ENCODE measurements around the gene CRACDL.

Gene CRACDL

DNA sequence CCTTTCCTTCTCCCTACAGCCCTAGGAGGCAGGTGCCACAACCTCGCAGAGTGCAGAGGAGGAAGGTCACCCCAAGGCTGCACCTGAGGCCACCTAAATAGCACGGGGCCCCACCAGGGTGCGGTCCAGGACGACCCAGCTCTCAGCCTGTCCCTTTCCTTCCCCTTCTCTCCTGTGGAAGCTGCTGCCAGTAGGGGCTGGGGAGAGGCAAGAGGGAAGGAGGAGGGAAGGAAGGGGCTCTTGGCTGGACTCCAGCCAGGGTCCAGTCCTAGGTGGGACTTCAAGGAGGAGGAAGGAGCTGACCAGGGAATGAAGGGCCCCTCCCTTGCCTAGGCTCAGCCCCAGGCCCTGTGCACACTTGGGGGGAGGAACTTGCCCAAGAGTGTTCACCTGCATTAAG is 11.1 kb downstream of the CRACDL start:
- DNase-seq = no peak

DNA sequence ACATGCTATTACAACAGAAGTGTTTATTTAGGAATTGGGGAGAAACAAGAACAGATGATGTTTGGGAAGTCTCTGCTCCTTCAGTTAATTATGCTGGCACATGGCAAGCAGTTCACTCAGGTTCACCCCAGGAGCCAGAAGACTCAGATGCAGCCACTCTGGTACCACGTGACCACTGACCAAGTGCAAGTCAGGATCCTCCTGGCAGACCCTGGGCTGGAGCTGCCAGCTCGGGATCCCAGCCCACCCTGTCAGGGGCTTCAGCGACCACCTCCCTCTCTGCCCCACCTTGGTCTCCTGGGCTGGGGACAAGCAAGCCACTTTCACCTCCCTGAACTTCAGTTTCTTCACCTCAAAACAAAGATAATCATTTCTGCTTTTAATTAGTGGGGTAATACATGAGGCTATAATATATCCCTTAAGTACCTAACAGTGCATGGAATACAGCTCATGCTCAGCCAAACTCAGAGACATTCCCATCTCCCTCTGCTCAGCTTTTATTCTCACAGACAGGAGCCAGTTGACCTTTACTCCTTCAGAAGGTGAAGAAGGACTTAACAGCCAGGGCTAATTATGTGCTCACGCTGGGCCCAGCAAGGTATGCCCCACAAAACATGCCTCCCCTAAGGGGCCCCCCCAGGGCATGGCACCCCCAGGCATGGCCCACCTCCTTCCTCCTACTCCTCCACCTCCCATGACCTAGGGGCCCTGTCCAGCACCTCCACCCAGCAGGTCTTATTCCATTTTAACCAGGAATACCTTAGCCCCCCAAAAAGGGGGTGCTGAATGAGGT is 11.8 kb downstream of the CRACDL start:
- DNase-seq = no peak

DNA sequence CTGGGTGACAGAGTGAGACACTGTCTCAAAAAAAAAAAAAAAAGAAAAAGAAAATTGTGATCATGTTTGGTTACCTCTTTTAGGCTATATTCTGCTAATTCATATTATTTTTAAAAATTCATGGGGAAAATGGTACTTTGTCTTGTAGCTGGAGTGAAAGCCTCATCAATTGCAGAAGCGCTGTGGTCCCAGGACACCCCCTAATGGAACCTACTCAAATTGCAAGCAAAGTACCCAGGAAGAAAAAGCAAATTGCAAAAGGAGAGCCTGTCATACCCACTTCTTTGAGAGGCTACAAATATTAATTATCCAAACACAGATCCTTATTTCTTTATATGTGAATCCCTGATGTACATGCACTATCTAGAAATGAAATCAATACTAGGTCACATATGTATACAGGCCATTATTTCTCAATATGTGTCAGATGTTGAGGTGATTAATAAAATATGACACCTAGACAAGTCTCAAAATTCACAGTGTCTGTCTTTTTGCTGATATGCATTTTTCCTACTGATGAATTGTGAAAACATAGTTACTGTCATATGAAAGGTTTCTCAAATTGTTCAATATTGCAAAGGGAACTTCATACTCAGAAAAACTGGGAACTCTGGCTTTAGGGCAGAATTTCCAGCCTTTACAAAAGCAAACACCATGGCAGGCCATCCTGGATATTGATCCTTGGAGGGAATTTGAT is 12.6 kb downstream of the CRACDL start:
- no peak for DNase-seq

DNA sequence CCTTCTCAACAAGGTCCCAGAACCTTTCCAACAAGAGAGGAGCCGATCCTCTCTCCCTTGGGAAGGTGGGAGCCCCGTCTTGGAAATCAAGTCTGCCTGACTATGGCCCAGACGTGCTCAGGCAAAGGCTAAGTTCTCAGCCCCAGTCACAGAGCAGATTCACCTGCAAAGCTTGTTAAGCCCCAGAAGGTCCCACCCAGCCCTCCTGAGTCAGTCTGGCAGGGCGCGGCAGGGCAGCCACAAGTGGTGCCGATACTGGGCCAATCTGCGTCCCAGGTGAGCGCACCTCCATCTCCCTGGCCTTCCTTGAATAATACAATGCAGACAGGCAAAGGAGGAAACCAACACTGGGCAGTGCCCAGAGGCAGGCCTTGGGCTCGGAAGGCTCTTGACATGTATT is 15.0 kb downstream of the CRACDL start:
- DNase-seq = no peak

DNA sequence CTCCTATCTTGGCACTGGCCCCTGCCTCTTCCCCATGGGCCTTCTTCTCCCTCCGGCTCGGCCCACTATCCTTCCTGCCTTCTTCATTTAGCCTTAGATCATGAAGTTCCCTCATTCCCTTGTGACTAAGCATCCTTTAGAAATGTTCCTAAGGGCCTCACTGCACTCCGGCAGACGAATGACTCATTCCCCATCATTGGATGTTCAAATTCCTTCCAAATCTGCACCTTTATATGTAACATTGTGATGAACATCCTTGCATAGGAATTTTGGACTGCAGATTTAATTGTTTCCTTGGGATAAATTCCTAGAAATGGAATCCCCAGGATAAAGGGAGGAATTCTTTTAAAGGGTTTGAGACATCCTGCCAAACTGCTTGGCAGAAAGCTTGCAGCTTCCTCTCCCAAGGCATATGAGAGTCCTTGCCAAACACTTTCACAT is 19.0 kb downstream of the CRACDL start:
- DNase-seq = no peak

DNA sequence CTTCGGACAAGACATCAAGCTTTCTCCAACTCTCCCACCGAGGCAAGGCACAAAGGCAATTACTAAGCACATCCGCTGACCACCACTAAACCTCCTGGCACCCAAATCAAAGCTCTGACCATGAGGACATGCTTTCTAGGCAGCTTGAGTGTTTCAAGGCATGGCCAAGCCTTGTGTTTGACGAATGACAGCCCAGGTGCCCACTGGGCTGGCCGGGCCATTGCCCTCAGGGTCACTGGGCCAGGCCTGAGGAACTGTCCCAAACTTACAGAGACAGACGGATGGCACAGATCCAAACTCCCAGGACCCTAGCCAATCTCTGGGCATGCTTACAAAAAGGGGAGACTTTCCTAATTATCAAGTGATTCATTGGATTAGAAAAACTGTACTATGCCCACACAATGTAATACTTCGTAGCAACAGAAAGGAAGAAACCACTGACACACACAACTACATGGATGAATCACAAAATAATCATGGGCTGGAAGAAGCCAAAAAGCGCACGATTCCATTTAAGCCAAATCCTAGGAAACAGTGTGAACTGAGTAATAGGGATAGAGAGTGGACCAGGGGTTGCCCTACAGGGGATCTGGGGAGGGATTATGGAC is 20.2 kb downstream of the CRACDL start:
- no peak for DNase-seq

DNA sequence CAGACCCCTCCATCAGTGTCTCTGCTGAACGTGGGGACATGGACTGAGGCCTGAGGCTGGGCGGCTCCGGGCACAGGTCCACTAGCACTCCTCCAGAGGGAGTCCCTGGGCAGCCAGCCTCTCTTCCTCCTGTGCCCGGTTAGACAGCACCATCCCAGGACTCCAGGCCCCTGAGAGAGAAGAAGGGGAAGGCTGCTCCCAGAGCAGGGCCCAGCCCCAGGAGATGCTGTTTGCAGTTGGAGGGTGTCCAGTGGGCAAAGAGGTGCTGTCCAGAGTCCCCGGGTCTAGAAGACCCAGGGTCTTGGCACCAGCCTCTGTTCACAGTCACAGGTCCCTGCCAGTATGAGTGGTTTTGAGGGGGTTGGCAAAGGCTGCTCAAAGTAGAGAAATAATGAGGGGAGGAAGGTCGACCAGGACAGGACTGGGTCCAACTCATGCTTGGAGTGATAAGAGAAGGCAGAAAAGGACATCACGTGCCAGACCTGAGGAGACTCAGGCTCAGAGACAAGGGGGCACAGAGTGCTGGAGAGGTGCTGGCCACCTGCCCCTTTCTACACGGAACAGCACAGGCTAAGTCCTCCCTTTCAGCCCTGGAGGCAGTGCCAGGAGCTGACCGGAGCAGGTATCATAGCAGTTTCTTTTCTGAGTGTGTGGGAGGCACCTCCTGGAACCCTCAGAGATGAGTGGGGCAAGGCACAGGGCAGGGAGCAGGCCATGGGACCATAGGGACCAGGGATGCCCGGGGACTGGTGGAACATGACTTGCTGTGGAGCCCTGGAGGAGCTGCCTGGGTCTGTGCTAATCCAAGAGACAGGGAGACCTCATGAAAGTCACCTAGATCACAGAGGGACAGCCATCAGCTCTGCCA is 21.1 kb downstream of the CRACDL start:
- DNase-seq = no peak

DNA sequence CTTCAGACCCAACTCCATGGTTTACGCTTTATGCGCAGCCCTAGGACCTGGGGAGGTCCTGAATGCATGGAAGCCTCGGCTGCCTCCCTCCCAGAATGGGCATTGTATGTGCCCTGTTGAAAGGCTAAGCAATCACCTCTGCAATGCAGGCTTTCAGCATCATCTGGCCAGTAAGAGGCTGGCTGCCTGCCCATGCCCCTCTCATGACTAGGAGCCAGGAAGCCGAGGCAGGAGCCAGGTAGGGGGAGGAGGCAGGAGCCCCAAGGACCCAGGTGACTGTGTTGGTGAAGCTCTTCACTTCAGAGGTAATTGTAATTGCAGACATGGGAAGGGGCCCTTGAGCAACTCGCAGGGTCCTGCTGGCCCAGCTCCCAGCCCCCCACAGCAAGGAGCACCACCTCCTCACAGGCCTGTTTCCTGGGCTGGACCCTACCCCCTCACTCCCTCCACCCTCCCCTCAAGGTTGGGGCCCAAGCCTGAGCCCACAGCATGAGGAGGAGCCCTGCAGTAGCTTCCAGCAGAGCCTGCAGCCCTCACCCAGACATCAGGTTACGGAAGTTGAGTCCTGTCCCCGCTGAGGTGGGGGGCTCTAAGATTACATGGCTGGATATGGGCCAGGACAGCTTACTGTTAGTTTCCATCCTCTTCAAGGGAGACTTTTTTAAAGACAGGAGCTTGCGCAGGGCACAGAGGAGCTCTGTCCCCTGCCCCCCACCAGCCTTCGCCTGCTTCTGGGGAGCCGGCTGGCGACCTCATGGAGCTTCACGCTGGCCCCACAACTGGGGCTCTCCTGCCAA is 21.9 kb downstream of the CRACDL start:
- no peak for DNase-seq

DNA sequence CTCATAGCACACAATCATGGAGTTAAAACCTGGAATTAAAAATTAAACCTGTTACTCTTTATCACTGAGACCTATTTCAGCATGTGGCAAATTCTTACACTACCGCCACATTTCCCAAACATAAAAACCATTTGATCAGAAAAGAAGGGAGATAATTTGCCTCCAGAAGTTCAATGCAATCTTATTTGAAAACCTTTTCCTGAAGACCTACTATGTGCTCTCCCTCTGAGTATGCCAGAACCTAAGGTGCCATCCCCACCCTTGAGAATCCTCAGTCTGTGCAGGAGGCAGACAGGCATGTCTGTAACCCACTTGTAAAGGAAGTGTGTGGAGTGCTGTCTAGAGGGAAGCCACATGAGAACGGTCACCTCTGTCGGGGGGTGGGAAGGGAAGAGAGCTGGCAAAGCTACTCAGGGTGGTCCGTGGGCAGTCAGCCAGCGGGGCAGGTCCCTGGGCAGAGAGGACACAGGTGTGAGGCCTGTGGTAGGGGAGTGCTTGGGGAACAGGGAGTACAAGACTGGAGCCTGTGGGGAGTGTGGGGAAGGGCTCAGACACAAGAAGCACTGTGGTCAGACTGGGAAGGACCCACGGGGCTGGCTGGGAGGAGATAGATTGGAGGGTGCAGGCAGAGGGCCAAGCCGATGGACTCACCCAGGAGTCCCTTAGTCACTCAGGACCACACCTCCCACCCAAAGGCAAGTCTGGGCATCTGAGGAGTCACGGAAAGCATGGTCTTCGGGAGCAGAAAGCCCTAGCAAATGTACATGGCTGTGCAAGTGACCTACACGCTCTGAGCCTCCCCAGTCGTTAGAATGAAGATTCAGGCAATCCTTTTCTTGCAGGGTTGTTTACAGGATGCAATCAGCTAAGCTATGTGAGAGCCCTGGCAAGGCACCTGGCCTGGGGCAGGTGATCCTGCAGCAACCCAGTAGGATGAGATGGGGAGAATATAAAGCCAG is 22.8 kb downstream of the CRACDL start:
- DNase-seq = no peak

DNA sequence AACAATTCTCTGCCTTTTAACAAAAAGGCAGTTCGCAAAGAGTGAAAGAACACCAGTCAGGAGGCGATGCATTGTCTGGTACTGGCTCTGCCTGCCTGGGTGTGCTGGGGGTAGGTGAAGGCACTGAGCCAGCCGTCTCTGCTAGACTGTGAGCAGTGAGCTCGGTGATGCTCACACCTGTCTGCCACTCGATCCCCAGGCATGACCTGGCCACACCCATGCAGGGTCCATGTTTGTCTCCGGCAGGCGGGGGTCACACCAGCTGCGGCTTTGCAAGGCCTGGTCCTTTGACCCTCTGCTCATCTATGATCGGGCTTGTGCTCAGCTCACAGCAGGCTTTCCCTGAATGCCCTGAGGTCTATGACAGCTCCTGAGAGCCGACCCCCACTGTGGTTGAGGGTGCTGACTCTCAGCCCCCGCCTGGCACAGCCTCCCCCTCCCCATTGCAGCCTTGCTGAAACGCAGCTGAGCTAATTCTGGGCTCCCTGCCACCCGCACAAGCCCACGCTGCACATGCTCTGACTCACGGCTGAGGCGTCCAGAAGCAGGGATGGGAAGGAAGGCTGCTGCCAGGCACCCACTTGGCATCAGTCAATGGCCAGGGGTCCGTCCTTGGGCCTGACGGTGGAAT is 23.7 kb downstream of the CRACDL start:
- DNase-seq = no peak

DNA sequence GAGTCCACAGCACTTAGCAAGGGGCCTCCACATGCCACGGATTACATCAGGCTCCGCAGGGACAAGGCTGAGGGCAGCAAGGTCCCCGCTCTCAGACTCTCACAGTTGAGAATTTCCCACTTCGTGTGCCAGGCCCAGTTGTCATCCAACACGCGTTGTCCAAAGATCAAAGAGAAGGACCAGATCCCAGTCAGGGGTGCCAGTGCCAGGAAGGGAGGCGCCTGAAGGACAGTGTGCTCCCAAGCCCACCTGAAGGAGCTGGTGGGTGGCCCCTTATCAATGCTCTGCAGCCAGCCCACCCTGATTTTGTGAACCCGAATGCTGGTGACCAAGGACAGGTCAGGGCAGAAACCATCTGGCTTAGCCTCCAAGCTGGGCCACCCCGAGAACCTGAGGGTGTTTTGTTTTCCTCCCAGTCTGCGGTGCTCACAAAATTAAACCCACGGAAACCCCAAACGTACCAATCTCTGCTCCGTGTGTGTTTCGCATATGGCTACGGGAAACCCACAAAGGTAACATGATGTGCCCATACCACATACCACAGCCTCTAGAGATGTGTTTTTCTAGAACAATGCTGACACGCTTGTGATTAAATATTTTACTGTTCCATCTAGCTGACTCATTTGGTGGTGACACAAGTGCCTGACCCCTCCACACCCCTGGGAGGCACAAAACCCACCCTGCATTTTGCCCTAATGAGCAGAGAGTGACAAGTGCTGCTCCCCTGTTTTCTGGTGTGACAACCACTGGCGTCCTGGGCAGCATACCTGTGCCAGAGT is 24.5 kb downstream of the CRACDL start:
- DNase-seq = no peak

DNA sequence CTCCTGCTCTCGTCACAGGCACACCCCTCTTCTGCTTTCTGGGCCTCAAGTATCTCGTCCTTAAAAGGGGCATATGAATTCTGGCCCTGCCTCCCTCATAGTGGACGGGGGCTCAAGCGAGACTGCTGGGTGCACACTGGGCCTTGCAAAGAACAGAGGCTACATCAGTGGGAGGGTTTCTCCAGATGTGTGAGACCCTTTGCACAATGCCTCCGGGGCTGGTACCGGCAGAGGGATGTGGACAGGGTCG is 25.0 kb downstream of the CRACDL start:
- no peak for DNase-seq

DNA sequence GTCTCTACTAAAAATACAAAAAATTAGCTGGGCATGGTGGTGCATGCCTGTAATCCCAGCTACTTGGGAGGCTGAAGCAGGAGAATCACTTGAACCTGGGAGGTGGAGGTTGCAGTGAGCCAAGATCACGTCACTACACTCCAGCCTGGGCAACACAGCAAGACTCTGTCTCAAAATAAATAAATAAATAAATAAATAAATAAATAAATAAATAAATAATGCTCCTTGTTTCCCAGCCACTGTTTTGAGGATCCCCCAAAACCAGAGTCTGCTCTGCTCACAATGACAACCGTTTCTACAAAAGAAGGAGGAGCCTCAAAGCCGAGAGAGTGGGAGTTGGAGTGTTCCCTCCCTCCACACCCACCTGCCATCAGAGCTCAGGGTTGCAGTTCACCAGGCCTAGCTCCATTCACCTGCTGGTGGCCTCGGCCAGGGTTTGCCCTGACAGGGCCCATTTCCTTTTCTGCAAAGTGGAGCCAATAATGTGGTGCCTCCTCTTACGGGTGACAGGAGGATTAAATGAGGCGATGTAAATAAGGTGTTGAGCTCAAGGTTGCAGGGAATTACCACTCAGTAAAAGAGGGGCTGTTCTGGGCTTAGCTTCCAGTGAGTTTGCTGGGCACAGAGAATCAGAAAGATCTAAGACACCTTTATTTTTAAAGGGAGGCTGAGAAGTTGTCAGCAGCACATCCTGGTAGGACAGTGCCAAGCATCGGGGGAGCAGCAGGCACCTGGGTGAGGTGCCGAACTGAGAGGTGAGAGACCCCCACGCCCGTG is 25.5 kb downstream of the CRACDL start:
- no peak for DNase-seq

DNA sequence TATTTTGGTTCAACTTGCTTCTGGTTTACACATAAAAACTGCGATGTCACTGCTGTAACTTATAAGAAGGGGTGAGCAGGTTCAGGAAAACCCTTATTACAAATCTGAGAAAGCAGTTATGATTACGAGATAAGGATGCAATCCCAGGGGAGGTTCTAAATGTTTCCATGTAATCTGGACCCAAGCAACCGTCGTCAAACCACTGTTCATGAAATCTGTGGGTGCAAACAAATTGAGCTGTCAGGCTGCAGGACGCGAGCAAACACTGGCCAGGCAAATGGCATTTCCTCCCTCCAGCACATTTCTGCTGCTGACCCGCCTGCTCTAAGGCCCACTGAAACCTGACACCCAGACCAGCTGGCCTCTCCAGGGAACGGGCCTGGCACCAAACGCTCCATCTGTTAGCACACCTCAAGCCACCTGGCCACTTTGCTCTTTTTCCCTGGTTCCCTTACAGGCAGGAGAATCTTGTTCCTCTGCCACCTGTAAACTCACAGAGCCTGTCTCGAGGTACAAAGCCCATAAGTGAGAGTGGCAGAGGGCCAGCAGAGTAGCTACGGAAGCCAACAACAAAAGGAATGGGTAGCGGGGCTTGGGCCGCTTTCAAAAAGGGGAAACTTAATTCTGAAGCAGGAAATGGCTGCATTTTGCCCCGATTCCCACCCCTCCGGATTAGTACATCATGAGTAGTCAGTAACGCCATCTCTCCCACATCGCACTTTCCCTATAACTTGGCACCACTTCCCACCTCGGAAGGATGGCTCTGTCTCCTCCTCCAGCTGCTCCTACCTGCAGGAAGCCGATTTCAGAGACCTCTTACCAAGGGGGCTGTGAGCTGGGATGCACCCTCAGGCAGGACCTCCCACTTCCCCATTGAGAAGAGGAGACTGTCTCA is 26.5 kb downstream of the CRACDL start:
- DNase-seq = no peak

DNA sequence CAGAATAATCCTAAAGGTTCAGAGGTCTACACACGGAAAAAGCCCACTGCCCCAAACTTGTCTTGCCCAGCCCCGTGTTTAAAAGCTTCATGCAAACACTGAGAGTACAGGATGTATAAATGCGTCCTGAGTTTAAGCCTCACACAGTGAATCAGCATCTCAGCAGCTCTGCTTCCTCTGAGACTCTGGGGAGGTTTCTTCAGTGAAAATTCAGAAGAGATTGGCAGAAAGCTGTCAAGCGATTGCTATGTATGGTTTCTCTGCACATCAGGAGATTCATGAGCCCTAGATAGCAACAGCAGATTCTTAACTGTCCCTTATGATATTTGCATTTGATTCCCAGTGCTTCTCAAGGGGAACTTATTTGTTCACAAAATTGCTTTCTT is 27.1 kb downstream of the CRACDL start:
- DNase-seq = no peak

DNA sequence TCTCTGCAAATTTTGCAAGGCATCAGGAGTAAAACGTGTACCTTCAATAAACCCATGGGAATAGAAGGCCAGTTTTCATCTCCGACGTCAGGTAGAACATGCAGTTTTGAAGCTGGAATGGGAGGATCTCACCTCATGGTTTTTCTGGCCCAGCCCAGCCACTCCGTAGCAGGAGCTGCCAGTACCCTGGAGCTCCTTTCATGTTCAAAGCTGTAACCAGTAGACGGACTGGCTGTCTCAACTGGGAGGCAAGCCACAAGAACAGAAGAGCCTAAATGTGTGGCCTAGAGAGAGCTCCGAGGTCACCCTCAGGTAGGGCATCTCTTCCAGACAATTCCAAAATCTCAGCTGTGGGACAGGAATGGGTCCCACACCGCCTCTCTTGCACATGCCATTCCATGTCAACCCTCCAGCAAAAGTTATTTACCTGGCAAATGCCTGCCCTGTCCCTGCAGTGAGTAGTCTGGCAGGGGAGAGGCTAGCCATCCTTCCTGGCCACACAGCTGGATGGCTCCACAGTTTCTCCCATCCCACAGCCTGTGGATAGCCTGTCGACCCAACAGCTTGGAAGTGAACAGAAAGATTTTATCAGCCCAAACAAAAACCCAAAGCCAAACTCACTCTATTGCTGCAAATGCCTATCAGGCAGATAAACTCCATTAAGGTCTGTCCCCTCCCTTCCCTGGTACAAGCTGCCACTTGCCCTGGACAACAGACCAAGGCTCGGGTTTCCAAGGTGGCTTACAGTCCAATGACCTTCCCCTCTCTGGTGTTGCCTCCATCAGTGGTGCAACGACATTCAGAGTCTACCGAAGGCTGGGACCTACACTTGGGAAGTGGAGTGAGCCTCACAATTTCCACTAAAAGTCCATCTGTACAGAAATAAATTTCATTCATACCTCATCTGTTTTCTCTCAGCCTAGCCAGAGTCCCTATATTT is 27.8 kb downstream of the CRACDL start:
- DNase-seq = no peak

DNA sequence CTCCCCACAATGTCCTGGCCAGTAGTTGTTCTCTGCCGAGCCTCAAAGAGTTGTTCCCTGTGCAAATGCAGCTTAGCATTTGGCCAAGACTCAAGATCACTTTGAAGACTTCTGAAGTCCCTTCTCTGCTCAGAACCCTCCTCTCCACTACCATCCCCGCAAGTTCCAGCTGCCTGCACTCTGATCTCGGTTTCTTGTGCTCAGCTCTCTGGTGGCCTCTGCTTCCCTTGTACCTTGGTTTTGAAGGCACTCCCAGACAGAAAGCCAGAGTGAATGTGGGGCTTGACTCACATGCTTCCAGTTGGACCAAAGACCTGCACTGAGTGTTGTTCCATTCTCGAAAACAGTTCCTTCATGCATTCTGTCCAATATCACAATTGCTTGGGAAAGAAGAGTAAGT is 28.6 kb downstream of the CRACDL start:
- DNase-seq = no peak

Measured in NCI-H2227 treated with DMSO at 0.1 percent for 48 hours (cell line).